Endothelial cell of umbilical vein (primary cell): ENCODE results near the gene HIVEP3.

ENCODE experiments used
- POLR2AphosphoS5 ChIP-seq: IDR thresholded peaks from 2 replicates; pipeline ENCODE4 v1.6.1; 2012; ENCODE audit warnings: low read depth, mild to moderate bottlenecking, control low read depth, low read length, moderate library complexity; ENCODE audit not compliant: insufficient read depth
- TF ChIP-seq, protein P1 (sequence below), 2 donors: IDR thresholded peaks; 1 replicate in 1 of 2; 2 replicates in 1 of 2; pipeline ENCODE4 v1.5.1; 2011; ENCODE audit warnings: low read length in 2 of 2, mild to moderate bottlenecking in 2 of 2, moderate library complexity in 2 of 2, control low read depth in 1 of 2, inconsistent platforms in 1 of 2, low read depth in 1 of 2; ENCODE audit not compliant: insufficient read depth in 1 of 2; ENCODE audit errors: extremely low read depth in 1 of 2

DNA sequence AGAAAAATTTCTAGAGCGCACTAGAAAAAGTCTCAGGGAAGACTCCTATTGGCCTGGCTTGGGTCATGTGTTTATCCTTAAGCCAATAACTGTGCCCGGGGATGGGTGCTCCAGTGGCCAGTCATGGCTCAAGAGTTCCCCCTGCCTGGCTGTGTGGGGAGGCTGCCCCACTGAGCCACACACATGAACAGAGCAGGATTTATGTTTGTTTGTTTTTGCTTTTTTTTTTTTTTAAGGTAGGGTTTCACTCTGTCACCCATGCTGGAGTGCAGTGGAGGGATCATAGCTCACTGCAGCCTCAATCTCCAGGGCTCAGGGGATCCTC lies 456.1 kb downstream of the HIVEP3 start:
- TF ChIP-seq, protein P1, sequence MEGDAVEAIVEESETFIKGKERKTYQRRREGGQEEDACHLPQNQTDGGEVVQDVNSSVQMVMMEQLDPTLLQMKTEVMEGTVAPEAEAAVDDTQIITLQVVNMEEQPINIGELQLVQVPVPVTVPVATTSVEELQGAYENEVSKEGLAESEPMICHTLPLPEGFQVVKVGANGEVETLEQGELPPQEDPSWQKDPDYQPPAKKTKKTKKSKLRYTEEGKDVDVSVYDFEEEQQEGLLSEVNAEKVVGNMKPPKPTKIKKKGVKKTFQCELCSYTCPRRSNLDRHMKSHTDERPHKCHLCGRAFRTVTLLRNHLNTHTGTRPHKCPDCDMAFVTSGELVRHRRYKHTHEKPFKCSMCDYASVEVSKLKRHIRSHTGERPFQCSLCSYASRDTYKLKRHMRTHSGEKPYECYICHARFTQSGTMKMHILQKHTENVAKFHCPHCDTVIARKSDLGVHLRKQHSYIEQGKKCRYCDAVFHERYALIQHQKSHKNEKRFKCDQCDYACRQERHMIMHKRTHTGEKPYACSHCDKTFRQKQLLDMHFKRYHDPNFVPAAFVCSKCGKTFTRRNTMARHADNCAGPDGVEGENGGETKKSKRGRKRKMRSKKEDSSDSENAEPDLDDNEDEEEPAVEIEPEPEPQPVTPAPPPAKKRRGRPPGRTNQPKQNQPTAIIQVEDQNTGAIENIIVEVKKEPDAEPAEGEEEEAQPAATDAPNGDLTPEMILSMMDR (IDR thresholded peaks at IDR 0.05; ENCODE audit: extremely low read depth in 1 of 2, insufficient read depth in 1 of 2, low read depth in 1 of 2, low read length in 2 of 2) = no peak
- no peak for TF ChIP-seq POLR2AphosphoS5
